ENCODE results near the gene FBXO40.

DNA sequence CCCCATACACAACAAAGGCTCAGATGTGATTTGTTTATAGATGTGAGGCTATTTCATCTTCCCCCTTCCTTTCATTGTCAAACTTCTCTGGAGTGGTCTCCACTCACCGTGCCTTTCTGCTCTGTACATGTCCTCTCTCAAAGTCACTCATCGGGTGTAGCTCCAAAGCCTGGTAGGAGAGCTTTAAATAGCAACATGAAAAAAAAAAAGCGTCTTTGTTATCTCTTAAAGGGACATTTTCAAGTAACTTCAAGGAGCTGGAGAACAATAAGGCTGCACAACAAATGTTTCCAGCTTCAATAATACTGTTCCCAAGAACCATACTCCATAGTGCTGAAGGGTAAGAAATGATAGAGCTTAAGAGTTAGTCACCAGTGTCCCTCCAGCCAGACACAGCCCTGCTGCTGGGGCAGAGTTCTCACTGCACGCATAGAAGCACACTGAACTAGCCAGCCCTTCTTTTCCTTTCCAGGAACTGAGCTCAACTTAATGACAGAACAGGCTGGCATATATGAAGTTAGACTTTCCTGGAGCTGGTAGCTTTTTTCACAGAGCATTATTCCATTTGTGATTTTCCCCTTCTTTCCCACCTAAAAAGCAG, 8.1 kb downstream of the FBXO40 start:
- TF ChIP-seq, protein P1, sequence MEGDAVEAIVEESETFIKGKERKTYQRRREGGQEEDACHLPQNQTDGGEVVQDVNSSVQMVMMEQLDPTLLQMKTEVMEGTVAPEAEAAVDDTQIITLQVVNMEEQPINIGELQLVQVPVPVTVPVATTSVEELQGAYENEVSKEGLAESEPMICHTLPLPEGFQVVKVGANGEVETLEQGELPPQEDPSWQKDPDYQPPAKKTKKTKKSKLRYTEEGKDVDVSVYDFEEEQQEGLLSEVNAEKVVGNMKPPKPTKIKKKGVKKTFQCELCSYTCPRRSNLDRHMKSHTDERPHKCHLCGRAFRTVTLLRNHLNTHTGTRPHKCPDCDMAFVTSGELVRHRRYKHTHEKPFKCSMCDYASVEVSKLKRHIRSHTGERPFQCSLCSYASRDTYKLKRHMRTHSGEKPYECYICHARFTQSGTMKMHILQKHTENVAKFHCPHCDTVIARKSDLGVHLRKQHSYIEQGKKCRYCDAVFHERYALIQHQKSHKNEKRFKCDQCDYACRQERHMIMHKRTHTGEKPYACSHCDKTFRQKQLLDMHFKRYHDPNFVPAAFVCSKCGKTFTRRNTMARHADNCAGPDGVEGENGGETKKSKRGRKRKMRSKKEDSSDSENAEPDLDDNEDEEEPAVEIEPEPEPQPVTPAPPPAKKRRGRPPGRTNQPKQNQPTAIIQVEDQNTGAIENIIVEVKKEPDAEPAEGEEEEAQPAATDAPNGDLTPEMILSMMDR (IDR thresholded peaks at IDR 0.05; ENCODE audit: low read depth, low read length, poor library complexity, severe bottlenecking) = no peak
- no peak for TF ChIP-seq EZH2phosphoT487 (IDR thresholded peaks at IDR 0.05; ENCODE audit: borderline replicate concordance, low read length)
